Choroid plexus epithelial cell (primary cell): ENCODE results near the gene PNMA6F.
"Not testable (repeated sequence)": the region's sequence is repeated elsewhere in the genome, so short reads cannot be mapped to it uniquely, and the experiment has no call there.

Source experiments
- DNase-seq: peaks from one replicate; pipeline ENCODE4 v3.0.0-alpha.2; 2010; ENCODE audit warnings: low read depth
- H3K4me3 ChIP-seq: 2 replicates; pipeline ENCODE4 v1.5.1; 2011; ENCODE audit warnings: low read depth, mild to moderate bottlenecking, control low read depth, low read length, moderate library complexity
- TF ChIP-seq, protein P1 (sequence below): conservative IDR thresholded peaks from 2 replicates; pipeline ENCODE4 v1.5.1; 2011; ENCODE audit warnings: low read depth, mild to moderate bottlenecking, control low read depth, inconsistent platforms, low read length, moderate library complexity

Gene PNMA6F

DNA sequence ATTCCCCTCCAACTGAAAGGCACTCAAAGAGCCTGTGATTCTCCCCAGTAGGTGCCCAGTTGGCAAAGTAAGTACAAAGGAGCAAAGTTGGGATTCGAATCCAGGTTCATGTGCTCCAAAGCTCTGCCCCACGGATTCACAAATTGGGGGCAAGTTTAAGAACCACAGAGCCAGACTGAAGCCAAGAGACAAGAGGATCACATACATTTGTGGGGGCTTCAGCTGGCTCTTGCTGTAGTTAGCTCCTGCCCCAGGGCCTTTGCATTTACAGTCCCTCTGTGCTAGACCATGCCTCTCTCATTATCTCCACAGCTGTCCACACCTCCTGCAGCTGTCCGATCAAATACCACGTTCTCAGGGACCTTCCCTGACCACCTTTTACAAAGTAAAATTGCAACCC is 18.8 kb downstream of the PNMA6F start:
- no peak for DNase-seq
- TF ChIP-seq, protein P1, sequence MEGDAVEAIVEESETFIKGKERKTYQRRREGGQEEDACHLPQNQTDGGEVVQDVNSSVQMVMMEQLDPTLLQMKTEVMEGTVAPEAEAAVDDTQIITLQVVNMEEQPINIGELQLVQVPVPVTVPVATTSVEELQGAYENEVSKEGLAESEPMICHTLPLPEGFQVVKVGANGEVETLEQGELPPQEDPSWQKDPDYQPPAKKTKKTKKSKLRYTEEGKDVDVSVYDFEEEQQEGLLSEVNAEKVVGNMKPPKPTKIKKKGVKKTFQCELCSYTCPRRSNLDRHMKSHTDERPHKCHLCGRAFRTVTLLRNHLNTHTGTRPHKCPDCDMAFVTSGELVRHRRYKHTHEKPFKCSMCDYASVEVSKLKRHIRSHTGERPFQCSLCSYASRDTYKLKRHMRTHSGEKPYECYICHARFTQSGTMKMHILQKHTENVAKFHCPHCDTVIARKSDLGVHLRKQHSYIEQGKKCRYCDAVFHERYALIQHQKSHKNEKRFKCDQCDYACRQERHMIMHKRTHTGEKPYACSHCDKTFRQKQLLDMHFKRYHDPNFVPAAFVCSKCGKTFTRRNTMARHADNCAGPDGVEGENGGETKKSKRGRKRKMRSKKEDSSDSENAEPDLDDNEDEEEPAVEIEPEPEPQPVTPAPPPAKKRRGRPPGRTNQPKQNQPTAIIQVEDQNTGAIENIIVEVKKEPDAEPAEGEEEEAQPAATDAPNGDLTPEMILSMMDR: no peak
- no peak overlapping the region for H3K4me3 ChIP-seq

DNA sequence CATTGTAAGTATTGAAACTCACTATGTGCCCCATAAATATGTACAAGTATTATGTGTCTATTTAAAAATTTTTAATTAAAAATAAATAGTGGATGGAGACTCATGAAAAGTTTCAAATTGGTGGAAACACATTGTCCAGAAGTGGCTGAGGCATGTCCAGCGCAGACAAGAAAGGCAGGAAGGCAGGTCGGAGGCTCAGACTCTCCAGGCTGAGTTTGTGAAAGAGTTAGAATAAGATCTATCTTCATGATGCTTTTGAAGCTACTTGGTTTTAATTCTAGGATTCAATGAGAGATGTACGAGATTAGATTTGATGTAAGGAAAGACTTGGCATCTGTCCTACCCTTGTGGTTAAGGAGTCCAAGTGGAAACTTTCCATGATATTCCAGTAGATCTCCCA is 19.8 kb downstream of the PNMA6F start:
- TF ChIP-seq, protein P1: no peak
- DNase-seq: no peak
- H3K4me3 ChIP-seq: no peak overlapping the region

DNA sequence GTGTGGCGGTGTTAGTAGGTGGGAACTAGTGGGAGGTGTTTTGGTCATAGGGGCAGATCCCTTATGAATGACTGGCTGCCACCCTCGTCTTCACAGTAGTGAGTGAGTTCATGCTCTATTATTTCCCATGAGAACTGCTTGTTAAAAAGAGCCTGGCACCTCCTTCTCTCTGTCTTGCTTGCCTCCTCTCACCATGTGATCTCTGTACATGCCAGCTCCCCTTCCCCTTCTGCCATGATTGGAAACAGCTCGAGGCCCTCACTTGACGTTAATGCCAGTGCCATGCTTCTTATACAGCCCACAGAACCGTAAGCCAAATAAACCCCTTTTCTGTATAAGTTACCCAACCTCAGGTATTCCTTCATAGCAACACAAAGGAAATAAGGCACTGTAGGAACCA is 21.7 kb downstream of the PNMA6F start:
- TF ChIP-seq, protein P1: no peak
- H3K4me3 ChIP-seq: no peak overlapping the region
- no peak for DNase-seq

DNA sequence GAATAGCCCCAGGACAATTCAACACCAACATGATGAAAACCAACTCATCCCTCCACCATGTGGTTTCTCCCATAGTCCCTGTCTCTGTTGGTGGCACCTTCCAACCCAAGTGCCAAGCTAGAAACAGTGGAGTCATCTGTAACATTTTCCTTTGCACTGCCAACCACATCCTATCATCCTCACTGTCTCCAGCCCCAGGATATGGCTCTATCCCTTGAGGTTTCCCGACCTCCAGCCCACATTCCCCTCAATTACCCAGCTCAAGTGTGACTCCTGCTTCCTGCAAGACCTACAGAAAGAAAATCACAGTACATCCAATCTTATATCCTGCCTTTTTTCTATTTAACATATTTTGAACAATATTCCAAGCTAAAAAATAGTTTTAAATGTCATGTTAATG is 24.2 kb downstream of the PNMA6F start:
- DNase-seq: no peak
- H3K4me3 ChIP-seq: no peak overlapping the region
- TF ChIP-seq, protein P1: no peak

DNA sequence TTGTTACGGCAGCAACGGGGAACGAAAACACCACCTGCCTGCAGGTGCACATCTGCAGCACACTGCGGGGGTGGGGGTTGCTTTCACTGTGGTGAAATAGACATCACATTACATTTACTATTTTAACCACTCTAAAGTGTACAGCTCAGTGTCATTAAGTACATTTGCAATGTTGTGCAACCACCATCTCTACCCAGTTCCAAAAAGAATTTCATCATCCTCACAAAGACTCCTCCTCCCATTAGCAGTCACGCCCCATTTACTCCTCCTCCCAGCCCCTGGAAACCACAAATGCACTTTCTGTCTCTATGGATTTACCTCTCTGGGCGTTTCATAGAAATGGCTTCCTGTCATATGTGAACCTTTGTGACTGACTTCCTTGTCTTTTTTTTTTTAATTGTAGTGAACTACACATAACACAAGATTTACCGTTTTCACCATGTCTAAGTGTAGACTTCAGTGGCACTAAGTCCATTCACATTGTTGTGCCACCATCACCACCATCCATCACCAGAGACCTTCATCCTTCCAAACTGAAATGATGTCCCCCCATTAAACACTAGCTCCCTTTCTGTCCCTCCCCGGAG is 28.0 kb downstream of the PNMA6F start:
- not testable (repeated sequence) for H3K4me3 ChIP-seq, DNase-seq

DNA sequence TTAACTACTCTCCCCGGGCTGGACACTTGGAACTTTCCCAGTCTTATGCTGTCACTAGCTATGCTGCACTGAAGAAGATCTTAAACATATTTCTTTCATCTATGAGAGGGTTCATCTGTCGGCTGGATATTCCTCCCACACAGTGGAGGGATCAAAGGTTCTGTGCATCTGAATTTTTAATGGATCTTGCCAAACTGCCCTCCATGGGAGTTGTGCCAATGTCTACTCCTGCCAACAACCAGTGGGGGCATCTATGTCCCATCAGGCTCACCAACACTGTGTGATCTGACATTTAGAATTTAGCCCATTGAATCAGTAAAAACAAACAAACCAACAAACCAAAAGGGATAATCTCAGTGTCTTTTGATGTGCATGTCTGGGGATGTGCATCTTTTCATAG is 32.8 kb downstream of the PNMA6F start:
- H3K4me3 ChIP-seq, DNase-seq: not testable (repeated sequence)

DNA sequence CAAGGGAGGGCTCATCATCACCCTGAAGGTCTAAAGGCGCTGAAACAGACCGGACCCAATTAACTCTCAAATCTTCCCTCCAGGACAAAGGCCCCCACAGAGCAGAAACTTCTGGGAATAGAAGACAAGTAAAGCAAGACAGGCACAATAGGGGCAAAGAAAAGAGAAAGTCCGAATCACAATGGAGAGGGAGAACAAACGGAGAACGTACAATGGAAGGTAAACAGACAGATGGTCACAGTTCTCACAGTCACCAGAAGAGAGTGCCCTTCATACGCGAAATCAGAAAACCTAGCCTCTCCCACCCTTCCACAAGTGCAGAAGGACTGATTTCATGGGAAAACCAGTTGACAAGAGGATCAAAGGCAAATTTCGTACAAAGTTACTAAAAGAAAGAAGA is 35.9 kb downstream of the PNMA6F start:
- not testable (repeated sequence) for DNase-seq, H3K4me3 ChIP-seq

DNA sequence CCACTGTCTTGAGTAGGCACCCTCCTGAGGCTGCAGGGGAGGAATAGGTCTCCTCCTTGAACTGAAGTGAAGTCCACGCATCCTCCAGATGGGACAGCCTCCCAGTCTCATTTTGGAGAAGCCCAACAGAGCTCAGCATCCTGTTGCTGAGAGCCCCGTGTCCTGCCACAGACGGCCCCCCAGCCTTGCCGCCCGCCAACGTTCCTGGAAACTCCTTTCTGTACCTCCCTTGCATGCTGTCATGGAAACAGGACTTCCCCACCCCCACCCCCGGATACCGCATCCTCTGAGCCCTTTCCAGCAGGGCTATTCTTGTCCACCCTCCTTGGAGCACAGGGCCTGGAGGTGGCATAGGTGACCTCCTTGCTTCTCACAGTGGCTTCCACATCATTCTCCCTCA is 37.6 kb downstream of the PNMA6F start:
- not testable (repeated sequence) for DNase-seq, H3K4me3 ChIP-seq

DNA sequence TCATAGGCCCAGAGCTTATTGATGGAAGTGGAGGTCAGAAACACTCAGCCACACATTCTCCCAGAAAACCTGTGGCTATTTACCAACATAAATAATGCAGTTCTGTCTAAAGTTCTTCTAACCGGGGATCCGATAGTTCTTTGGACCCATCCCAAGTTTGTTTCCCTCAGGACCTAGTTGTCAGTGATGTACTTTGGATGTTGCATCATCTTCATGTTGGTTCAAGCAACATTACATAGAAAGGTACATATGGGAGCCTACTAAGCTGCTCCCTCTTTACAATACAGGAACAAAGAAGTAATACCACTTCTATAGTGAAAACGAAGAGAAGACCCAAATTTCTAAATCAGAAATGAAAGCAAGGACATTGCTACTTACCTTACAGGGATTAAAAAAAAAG is 39.8 kb downstream of the PNMA6F start:
- not testable (repeated sequence) for DNase-seq

DNA sequence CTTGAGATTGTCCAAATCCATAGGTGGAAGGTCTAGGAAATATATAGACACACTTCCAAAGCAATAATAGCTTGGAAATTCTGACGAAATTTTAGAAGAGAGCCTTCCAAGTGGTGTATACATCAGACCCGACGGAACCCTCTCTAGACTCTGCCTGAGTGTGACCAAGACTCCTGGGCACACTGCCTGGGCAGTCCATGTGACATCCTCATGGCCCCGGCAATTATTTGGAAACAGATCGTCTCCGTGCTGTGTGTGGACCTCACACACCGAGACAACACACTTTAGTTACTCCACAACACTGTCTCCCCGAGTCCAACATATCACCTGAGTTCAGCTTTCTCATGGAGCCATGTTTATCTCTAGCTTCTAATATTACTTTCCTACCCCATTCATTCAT is 42.3 kb downstream of the PNMA6F start:
- not testable (repeated sequence) for DNase-seq, H3K4me3 ChIP-seq

More for the DNA sequence above, 39.8 kb downstream of the PNMA6F start:
- H3K4me3 ChIP-seq: not testable (repeated sequence)

DNA sequence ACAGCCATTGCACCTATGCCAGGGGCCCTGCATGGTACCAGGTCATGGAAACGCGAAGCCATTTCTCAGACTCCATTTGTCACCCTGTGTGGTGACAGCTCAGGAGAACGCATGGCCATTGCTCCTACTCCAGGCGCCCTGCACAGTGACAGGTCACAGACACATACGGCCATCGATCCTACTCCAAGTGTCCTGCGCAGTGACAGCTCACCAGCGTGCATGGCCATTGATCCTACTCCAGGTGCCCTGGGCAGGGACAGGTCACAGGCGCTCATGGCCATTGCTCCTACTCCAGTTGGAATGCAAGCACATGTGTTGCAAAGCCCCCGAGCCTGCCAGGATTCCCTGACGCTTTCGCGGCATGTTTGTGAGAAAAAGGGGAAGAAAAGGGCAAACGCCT is 45.5 kb downstream of the PNMA6F start:
- not testable (repeated sequence) for DNase-seq

DNA sequence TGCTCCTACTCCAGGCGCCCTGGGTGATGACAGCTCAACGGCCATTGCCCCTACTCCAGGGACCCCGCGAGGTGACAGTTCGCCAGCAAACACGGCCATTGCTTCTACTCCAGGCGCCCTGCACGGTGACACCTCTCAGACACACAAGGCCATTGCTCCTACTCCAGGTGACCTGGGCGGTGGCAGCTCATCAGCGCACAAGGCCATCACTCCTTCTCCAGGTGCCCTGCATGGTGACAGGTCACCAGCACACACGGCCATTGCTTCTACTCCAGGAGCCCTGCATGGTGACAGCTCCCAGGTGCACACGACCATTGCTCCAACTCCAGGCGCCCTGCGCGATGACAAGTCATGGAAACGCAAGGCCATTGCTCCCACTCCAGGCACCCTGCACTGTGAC is 46.1 kb downstream of the PNMA6F start:
- DNase-seq, H3K4me3 ChIP-seq: not testable (repeated sequence)

More for the DNA sequence above, 45.5 kb downstream of the PNMA6F start:
- not testable (repeated sequence) for H3K4me3 ChIP-seq

DNA sequence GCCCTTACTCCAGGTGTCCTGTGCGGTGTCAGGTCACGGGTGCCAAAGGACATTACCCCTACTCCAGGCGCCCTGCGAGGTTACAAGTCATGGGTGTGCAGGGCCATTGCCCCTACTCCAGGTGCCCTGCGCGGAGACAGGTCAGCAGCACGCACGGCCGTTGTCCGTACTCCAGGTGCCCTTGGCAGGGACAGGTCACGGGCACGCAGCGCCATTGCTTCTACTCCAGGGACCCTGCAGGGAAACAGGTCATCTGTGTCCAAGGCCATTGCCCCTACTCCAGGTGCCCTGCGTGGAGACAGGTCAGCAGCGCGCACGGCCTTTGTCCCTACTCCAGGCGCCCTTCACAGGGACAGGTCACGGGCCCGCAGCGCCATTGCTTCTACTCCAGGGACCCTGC is 49.0 kb downstream of the PNMA6F start:
- DNase-seq: not testable (repeated sequence)

DNA sequence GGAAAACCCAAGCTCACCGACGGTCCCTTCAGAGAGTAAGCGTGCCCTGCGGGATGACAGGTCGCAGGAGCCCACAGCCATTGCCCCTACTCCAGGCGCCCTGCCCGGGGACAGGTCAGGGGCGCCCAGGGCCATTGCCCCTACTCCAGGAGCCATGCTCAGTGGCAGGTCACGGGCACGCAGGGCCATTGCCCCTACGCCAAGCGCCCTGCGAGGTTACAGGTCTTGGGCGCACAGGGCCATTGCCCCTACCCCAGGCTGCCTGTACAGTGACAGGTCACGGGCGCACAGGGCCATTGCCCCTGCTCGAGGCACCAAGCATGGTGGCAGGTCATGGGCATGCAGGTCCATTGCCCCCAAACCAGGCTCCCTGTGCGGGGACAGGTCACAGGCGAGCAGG is 49.5 kb downstream of the PNMA6F start:
- not testable (repeated sequence) for H3K4me3 ChIP-seq, DNase-seq

More for the DNA sequence above, 49.0 kb downstream of the PNMA6F start:
- not testable (repeated sequence) for H3K4me3 ChIP-seq
